Hepatocyte (in vitro differentiated cells): ENCODE measurements around the gene ZC3H7A. TPM values are rescaled to one million over a fixed set of nuclear protein-coding genes. Genes with fewer than 3 reads are reported as not detected.

Experiments used
- DNase-seq: peaks from one replicate; pipeline ENCODE4 v3.0.0-alpha.2; 2016; ENCODE audit warnings: low spot score
- H2AFZ ChIP-seq: fragments of 200-600 bp; sonication (generic); 2 replicates; pipeline ENCODE4 v1.6.0; 2016; ENCODE audit warnings: antibody characterized with exemption, mild to moderate bottlenecking
- H3K27ac ChIP-seq: fragments of 200-600 bp; sonication (generic); 2 replicates; pipeline ENCODE4 v1.5.1; 2016; ENCODE audit warnings: mild to moderate bottlenecking
- H3K27me3 ChIP-seq: fragments of 200-600 bp; sonication (generic); 2 replicates; pipeline ENCODE4 v1.6.1; 2016
- H3K36me3 ChIP-seq: fragments of 200-600 bp; sonication (generic); replicated peaks from 2 replicates; pipeline ENCODE4 v1.5.1; 2016; ENCODE audit warnings: low read depth; ENCODE audit not compliant: insufficient read depth
- H3K4me1 ChIP-seq: fragments of 200-600 bp; sonication (generic); 2 replicates; pipeline ENCODE4 v1.5.1; 2016; ENCODE audit warnings: mild to moderate bottlenecking, moderate library complexity; ENCODE audit not compliant: insufficient read depth
- H3K4me2 ChIP-seq: fragments of 200-600 bp; sonication (generic); 2 replicates; pipeline ENCODE4 v1.6.0; 2016
- H3K4me3 ChIP-seq: fragments of 200-600 bp; sonication (generic); 2 replicates; pipeline ENCODE4 v1.5.1; 2016; ENCODE audit warnings: mild to moderate bottlenecking
- H3K79me2 ChIP-seq: fragments of 200-600 bp; sonication (generic); 2 replicates; pipeline ENCODE4 v1.6.0; 2017; ENCODE audit warnings: mild to moderate bottlenecking
- H3K9me2 ChIP-seq: fragments of 200-600 bp; sonication (generic); replicated peaks from 2 replicates; pipeline ENCODE4 v1.6.0; 2017; ENCODE audit warnings: mild to moderate bottlenecking; ENCODE audit not compliant: insufficient read depth
- H3K9me3 ChIP-seq: fragments of 200-600 bp; sonication (generic); 2 replicates; pipeline ENCODE4 v1.5.1; 2016; ENCODE audit warnings: low read depth, mild to moderate bottlenecking
- H4K20me1 ChIP-seq: fragments of 200-600 bp; sonication (generic); 2 replicates; pipeline ENCODE4 v1.6.0; 2016; ENCODE audit warnings: mild to moderate bottlenecking; ENCODE audit not compliant: insufficient read depth, poor library complexity, severe bottlenecking
- CTCF ChIP-seq: fragments of 200-600 bp; sonication (generic); IDR thresholded peaks from 2 replicates; pipeline ENCODE4 v1.5.1; 2016; ENCODE audit warnings: antibody characterized with exemption, mild to moderate bottlenecking; ENCODE audit not compliant: poor library complexity
- EZH2 ChIP-seq: fragments of 200-600 bp; sonication (generic); IDR thresholded peaks from 2 replicates; pipeline ENCODE4 v1.6.1; 2016; ENCODE audit warnings: antibody characterized with exemption, mild to moderate bottlenecking, borderline replicate concordance
- EZH2phosphoT487 ChIP-seq: fragments of 200-600 bp; sonication (generic); IDR thresholded peaks from one replicate; pipeline ENCODE4 v1.6.1; 2018; ENCODE audit warnings: antibody characterized with exemption, mild to moderate bottlenecking, low read depth, moderate library complexity; ENCODE audit not compliant: unreplicated experiment, severe bottlenecking
- WGBS: methylation state at CpG from one replicate; pipeline ENCODE4 v1.1.6; 2016; ENCODE audit warnings: low lambda C conversion rate; ENCODE audit errors: missing lambda C conversion rate; 5-methylcytosine and 5-hydroxymethylcytosine counted together
- polyA plus RNA-seq: library from polyadenylated mRNA; unstranded; fragments of >200 nt; fragmentation: Nextera tagmentation; extraction: Ambion mirVana; gene quantifications from 2 replicates; pipeline ENCODE4 v1.2.1, GENCODE V29; 2016
- total RNA-seq: library from RNA; depleted of rRNA; stranded (reverse); fragments of >200 nt; gene quantifications from 2 replicates; pipeline ENCODE4 v1.2.3, GENCODE V29; 2014

ZC3H7A gene
- total and polyA plus RNA-seq, 2 experiments from 2014 or later = 34.9 to 40.3 TPM

- H2AFZ ChIP-seq = no peak overlapping the region
- TF ChIP-seq EZH2 = no peak
- TF ChIP-seq EZH2phosphoT487 = no peak
- no peak for TF ChIP-seq CTCF
- peak overlapping the region; percentile 86 for H3K4me2 ChIP-seq
- 55% methylated on average over 2 of the region's 2 CpGs for WGBS
- no peaks in the 10 kb centered on the region for H3K9me2 ChIP-seq
- no peak overlapping the region for H3K4me3 ChIP-seq
- H3K4me1 ChIP-seq = peaks cover 63% of the 10 kb centered on the region
- H3K36me3 ChIP-seq = no peaks in the 10 kb centered on the region
- no peaks in the 10 kb centered on the region for H3K27me3 ChIP-seq
- peaks cover 89% of the 10 kb centered on the region for H3K79me2 ChIP-seq
- H4K20me1 ChIP-seq = peaks cover 49% of the 10 kb centered on the region
- peak overlapping the region; percentile 98 for H3K27ac ChIP-seq
- no peak for DNase-seq
- no peaks in the 10 kb centered on the region for H3K9me3 ChIP-seq
Observed at GRCh38 chr16:11794447-11794846, 2.6 kb downstream of the ZC3H7A start.

GRCh38 chr16:11793840-11794239 is 3.2 kb downstream of the ZC3H7A start:
- Histone ChIP-seq H3K4me3 (no peak overlapping the region), H3K79me2 (peaks cover 89% of the 10 kb centered on the region), H3K4me2 (peak overlapping the region; percentile 86), H3K4me1 (peaks cover 61% of the 10 kb centered on the region), H4K20me1 (peaks cover 55% of the 10 kb centered on the region), H2AFZ (no peak overlapping the region), H3K9me2 (no peaks in the 10 kb centered on the region), H3K36me3 (no peaks in the 10 kb centered on the region), H3K27me3 (no peaks in the 10 kb centered on the region), H3K9me3 (no peaks in the 10 kb centered on the region), H3K27ac (peak overlapping the region; percentile 98)
- no peak for TF ChIP-seq EZH2phosphoT487
- no peak for TF ChIP-seq EZH2
- TF ChIP-seq CTCF = no peak
- 65% methylated on average over 7 of the region's 7 CpGs for WGBS
- DNase-seq = peak; percentile 51

- no peaks in the 10 kb centered on the region for H3K9me3 ChIP-seq
- peaks cover 52% of the 10 kb centered on the region for H3K4me1 ChIP-seq
- H3K27me3 ChIP-seq = no peaks in the 10 kb centered on the region
- peaks cover 62% of the 10 kb centered on the region for H4K20me1 ChIP-seq
- no peak overlapping the region for H3K4me3 ChIP-seq
- 38% methylated on average over 7 of the region's 7 CpGs for WGBS
- peaks cover 91% of the 10 kb centered on the region for H3K79me2 ChIP-seq
- peak overlapping the region; percentile 98 for H3K27ac ChIP-seq
- peak overlapping the region; percentile 86 for H3K4me2 ChIP-seq
- H2AFZ ChIP-seq = no peak overlapping the region
- no peaks in the 10 kb centered on the region for H3K9me2 ChIP-seq
- no peaks in the 10 kb centered on the region for H3K36me3 ChIP-seq
- TF ChIP-seq EZH2phosphoT487 (no peak), CTCF (no peak), EZH2 (no peak)
- DNase-seq = peak; percentile 76
Observed at GRCh38 chr16:11792410-11793241, 4.4 kb downstream of the ZC3H7A start.
